Liver (tissue), 9 donors: ENCODE results near the gene ACTN3. TPM values are rescaled to one million over a fixed set of nuclear protein-coding genes. Genes with fewer than 3 reads are reported as not detected.

Source experiments
- DNase-seq: peaks from one replicate; pipeline ENCODE4 v3.0.0-alpha.2; 2017; ENCODE audit warnings: low spot score
- H3K27ac ChIP-seq, 2 donors: one replicate each; pipeline ENCODE4 v1.7.0; 2013; ENCODE audit warnings: inconsistent platforms in 2 of 2, low read length in 2 of 2, control low read depth in 1 of 2, low read depth in 1 of 2, mild to moderate bottlenecking in 1 of 2
- H3K27me3 ChIP-seq, 4 donors: one replicate each; pipeline versions ENCODE4 v1.6.1 to v1.7.0; 2013; ENCODE audit warnings: low read length in 3 of 4, inconsistent platforms in 1 of 4, mild to moderate bottlenecking in 1 of 4, moderate library complexity in 1 of 4; ENCODE audit not compliant: control insufficient read depth in 4 of 4, insufficient read depth in 4 of 4
- H3K36me3 ChIP-seq, 4 donors: one replicate each; pipeline versions ENCODE4 v1.6.1 to v1.7.0; 2013; ENCODE audit warnings: low read length in 3 of 4, mild to moderate bottlenecking in 3 of 4, low read depth in 1 of 4, moderate library complexity in 1 of 4; ENCODE audit not compliant: control insufficient read depth in 4 of 4, insufficient read depth in 3 of 4
- H3K4me1 ChIP-seq, 4 donors: one replicate each; pipeline versions ENCODE4 v1.6.1 to v1.7.0; 2013; ENCODE audit warnings: low read length in 3 of 4, mild to moderate bottlenecking in 3 of 4, moderate library complexity in 1 of 4; ENCODE audit not compliant: control insufficient read depth in 4 of 4, insufficient read depth in 4 of 4
- H3K4me3 ChIP-seq, 3 donors: one replicate each; pipeline versions ENCODE4 v1.6.1 to v1.7.0; 2013; ENCODE audit warnings: low read length in 3 of 3, control low read depth in 1 of 3, low read depth in 1 of 3, mild to moderate bottlenecking in 1 of 3
- H3K9ac ChIP-seq, 2 donors: one replicate each; pipeline ENCODE4 v1.7.0; 2013; ENCODE audit warnings: low read length in 2 of 2, mild to moderate bottlenecking in 2 of 2, moderate library complexity in 2 of 2, control low read depth in 1 of 2, low read depth in 1 of 2
- H3K9me3 ChIP-seq, 4 donors: one replicate each; pipeline versions ENCODE4 v1.6.1 to v1.7.0; 2013; ENCODE audit warnings: low read length in 3 of 4; ENCODE audit not compliant: control insufficient read depth in 4 of 4
- ATF3 ChIP-seq: IDR thresholded peaks from 2 replicates; pipeline ENCODE4 v1.6.1; 2016; ENCODE audit warnings: antibody characterized with exemption
- EGR1 ChIP-seq, 2 donors: IDR thresholded peaks; 2 replicates each; pipeline ENCODE4 v1.6.1; 2016 to 2018; ENCODE audit warnings: antibody characterized with exemption in 2 of 2, low read depth in 2 of 2
- FOXA1 ChIP-seq: IDR thresholded peaks from 2 replicates; pipeline ENCODE4 v1.6.1; 2016; ENCODE audit warnings: antibody characterized with exemption
- FOXA2 ChIP-seq: IDR thresholded peaks from 2 replicates; pipeline ENCODE4 v1.6.1; 2016; ENCODE audit warnings: antibody characterized with exemption
- GABPA ChIP-seq, 2 donors: IDR thresholded peaks in 1 of 2; conservative IDR thresholded peaks in 1 of 2; 2 replicates each; pipeline ENCODE4 v1.6.1; 2016; ENCODE audit warnings: antibody characterized with exemption in 2 of 2, mild to moderate bottlenecking in 1 of 2, moderate library complexity in 1 of 2
- HNF4A ChIP-seq, 2 donors: conservative IDR thresholded peaks; 2 replicates each; pipeline ENCODE4 v1.6.1; 2016; ENCODE audit warnings: antibody characterized with exemption in 2 of 2, mild to moderate bottlenecking in 2 of 2
- HNF4G ChIP-seq: IDR thresholded peaks from 2 replicates; pipeline ENCODE4 v1.6.1; 2016; ENCODE audit warnings: antibody characterized with exemption
- JUND ChIP-seq, 2 donors: IDR thresholded peaks; 2 replicates each; pipeline ENCODE4 v1.6.1; 2016; ENCODE audit warnings: antibody characterized with exemption in 2 of 2
- MAX ChIP-seq: IDR thresholded peaks from 2 replicates; pipeline ENCODE4 v1.6.1; 2016; ENCODE audit warnings: antibody characterized with exemption
- NR2F2 ChIP-seq: IDR thresholded peaks from 2 replicates; pipeline ENCODE4 v1.6.1; 2016; ENCODE audit warnings: antibody characterized with exemption
- RAD21 ChIP-seq, 2 donors: IDR thresholded peaks; 2 replicates each; pipeline ENCODE4 v1.6.1; 2016; ENCODE audit warnings: antibody characterized with exemption in 2 of 2, mild to moderate bottlenecking in 2 of 2
- RXRA ChIP-seq, 2 donors: IDR thresholded peaks; 2 replicates each; pipeline ENCODE4 v1.6.1; 2017 to 2018; ENCODE audit warnings: antibody characterized with exemption in 2 of 2, mild to moderate bottlenecking in 1 of 2
- SP1 ChIP-seq: IDR thresholded peaks from 2 replicates; pipeline ENCODE4 v1.6.1; 2018; ENCODE audit warnings: antibody characterized with exemption, mild to moderate bottlenecking
- TAF1 ChIP-seq: conservative IDR thresholded peaks from 2 replicates; pipeline ENCODE4 v1.6.1; 2016; ENCODE audit warnings: antibody characterized with exemption, mild to moderate bottlenecking
- YY1 ChIP-seq: IDR thresholded peaks from 2 replicates; pipeline ENCODE4 v1.6.1; 2016; ENCODE audit warnings: antibody characterized with exemption, mild to moderate bottlenecking
- ZBTB33 ChIP-seq: IDR thresholded peaks from 2 replicates; pipeline ENCODE4 v1.6.1; 2016; ENCODE audit warnings: antibody characterized with exemption
- WGBS: extraction: QIAGEN DNeasy Blood & Tissue Kit; methylation state at CpG from one replicate; pipeline ENCODE4 v1.1.7; 2013; 5-methylcytosine and 5-hydroxymethylcytosine counted together
- polyA plus RNA-seq, 2 donors: library from polyadenylated mRNA; stranded (reverse) in 1 of 2; unstranded in 1 of 2; fragments of 200-250 nt in 1 of 2; fragments of >200 nt in 1 of 2; fragmentation: Nextera tagmentation in 1 of 2; extraction: Ambion mirVana in 1 of 2; gene quantifications; one replicate each; pipeline versions ENCODE4 v1.2.1 to v1.2.3, GENCODE V29; 2013 to 2015
- total RNA-seq, 2 donors: library from RNA; depleted of rRNA; stranded (reverse); fragments of >200 nt; gene quantifications; one replicate each; pipeline ENCODE4 v1.2.3, GENCODE V29; 2014
- TF ChIP-seq, protein P1 (sequence below): IDR thresholded peaks from 2 replicates; pipeline ENCODE4 v1.6.1; 2016; ENCODE audit warnings: antibody characterized with exemption, mild to moderate bottlenecking
- TF ChIP-seq, protein P2 (sequence below): fragments of 150-350 bp; IDR thresholded peaks from 2 replicates; pipeline ENCODE4 v1.5.1; 2017; ENCODE audit warnings: improper control_type of control experiment, low read depth, low read length; ENCODE audit not compliant: missing input control
- donor health status: healthy.
- donor health status: healthy.
- donor health status: healthy.
- donor health status: healthy.
- donor health status: healthy.

Gene ACTN3
- total and polyA plus RNA-seq, 4 donors = not detected

DNA sequence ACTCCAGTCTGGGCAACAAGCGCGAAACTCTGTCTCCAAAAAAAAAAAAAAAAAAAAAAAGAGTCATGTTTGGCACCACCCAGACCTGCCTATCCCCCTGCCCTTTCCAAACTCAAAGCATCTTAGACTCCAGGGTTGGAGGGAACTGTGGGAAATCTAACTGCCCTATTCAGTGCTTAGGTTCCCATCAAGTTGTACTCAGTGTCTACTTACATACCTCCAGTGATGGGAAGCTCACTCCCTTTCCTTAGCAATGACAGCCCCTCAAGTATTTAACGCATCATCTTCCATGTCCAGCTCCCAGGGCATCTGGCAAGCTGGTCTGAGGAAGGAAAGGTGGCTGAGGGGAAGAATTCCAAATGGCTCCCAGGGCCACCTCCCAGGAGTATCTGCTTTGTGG, 3.0 kb downstream of the ACTN3 start:
- H3K9ac ChIP-seq = no peak overlapping the region

DNA sequence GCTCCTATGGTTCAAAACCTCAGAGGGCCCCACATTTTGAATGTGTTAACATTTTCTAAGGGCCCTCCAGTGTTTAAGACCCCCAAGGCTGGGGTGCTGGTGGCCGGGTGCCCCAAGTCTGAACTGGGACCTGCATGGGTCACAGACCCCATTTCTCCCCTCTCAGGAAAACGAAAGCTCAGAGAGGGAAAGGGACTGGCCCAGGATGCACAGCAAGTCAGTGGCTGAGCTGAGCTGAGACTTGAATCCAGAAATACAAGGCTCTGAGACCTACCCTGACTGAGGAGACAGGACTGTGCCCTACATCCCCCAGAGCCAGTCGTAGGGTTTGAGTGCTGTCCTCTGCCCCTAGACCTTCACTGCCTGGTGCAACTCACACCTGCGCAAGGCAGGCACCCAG, 4.2 kb downstream of the ACTN3 start:
- peaks cover 0 to 5% (median 3%) of the 10 kb centered on the region in 4 donors for H3K4me1 ChIP-seq
- no peaks in the 10 kb centered on the region for H3K36me3 ChIP-seq
- H3K27ac ChIP-seq = no peak overlapping the region
- WGBS = 86% methylated on average over 4 of the region's 4 CpGs
- H3K9ac ChIP-seq = no peak overlapping the region
- DNase-seq = no peak
- no peak overlapping the region for H3K4me3 ChIP-seq
- H3K9me3 ChIP-seq = no peaks in the 10 kb centered on the region
- no peaks in the 10 kb centered on the region for H3K27me3 ChIP-seq
- TF ChIP-seq FOXA1 (no peak), HNF4A (conservative IDR thresholded peaks at IDR 0.05) (no peak), MAX (no peak), EGR1 (IDR thresholded peaks at IDR 0.05; ENCODE audit: low read depth in 2 of 2) (no peak), ATF3 (no peak), RXRA (IDR thresholded peaks at IDR 0.05) (no peak), RAD21 (IDR thresholded peaks at IDR 0.05) (no peak), TAF1 (no peak), SP1 (no peak), FOXA2 (no peak), HNF4G (no peak), YY1 (no peak), JUND (IDR thresholded peaks at IDR 0.05) (no peak), NR2F2 (no peak), GABPA (IDR thresholded peaks at IDR 0.05 in 1 of 2, conservative IDR thresholded peaks at IDR 0.05 in 1 of 2) (no peak), ZBTB33 (no peak)
- TF ChIP-seq, protein P1, sequence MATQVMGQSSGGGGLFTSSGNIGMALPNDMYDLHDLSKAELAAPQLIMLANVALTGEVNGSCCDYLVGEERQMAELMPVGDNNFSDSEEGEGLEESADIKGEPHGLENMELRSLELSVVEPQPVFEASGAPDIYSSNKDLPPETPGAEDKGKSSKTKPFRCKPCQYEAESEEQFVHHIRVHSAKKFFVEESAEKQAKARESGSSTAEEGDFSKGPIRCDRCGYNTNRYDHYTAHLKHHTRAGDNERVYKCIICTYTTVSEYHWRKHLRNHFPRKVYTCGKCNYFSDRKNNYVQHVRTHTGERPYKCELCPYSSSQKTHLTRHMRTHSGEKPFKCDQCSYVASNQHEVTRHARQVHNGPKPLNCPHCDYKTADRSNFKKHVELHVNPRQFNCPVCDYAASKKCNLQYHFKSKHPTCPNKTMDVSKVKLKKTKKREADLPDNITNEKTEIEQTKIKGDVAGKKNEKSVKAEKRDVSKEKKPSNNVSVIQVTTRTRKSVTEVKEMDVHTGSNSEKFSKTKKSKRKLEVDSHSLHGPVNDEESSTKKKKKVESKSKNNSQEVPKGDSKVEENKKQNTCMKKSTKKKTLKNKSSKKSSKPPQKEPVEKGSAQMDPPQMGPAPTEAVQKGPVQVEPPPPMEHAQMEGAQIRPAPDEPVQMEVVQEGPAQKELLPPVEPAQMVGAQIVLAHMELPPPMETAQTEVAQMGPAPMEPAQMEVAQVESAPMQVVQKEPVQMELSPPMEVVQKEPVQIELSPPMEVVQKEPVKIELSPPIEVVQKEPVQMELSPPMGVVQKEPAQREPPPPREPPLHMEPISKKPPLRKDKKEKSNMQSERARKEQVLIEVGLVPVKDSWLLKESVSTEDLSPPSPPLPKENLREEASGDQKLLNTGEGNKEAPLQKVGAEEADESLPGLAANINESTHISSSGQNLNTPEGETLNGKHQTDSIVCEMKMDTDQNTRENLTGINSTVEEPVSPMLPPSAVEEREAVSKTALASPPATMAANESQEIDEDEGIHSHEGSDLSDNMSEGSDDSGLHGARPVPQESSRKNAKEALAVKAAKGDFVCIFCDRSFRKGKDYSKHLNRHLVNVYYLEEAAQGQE = no peak
- TF ChIP-seq, protein P2, sequence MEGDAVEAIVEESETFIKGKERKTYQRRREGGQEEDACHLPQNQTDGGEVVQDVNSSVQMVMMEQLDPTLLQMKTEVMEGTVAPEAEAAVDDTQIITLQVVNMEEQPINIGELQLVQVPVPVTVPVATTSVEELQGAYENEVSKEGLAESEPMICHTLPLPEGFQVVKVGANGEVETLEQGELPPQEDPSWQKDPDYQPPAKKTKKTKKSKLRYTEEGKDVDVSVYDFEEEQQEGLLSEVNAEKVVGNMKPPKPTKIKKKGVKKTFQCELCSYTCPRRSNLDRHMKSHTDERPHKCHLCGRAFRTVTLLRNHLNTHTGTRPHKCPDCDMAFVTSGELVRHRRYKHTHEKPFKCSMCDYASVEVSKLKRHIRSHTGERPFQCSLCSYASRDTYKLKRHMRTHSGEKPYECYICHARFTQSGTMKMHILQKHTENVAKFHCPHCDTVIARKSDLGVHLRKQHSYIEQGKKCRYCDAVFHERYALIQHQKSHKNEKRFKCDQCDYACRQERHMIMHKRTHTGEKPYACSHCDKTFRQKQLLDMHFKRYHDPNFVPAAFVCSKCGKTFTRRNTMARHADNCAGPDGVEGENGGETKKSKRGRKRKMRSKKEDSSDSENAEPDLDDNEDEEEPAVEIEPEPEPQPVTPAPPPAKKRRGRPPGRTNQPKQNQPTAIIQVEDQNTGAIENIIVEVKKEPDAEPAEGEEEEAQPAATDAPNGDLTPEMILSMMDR = no peak

More for the DNA sequence above, 3.0 kb downstream of the ACTN3 start:
- no peak for DNase-seq
- 97% methylated on average over 3 of the region's 3 CpGs for WGBS
- H3K9me3 ChIP-seq = no peaks in the 10 kb centered on the region
- no peak overlapping the region for H3K27ac ChIP-seq
- peaks cover 4 to 8% (median 6%) of the 10 kb centered on the region in 4 donors for H3K4me1 ChIP-seq
- TF ChIP-seq MAX (no peak), SP1 (no peak), YY1 (no peak), HNF4A (conservative IDR thresholded peaks at IDR 0.05) (no peak), RAD21 (IDR thresholded peaks at IDR 0.05) (no peak), EGR1 (IDR thresholded peaks at IDR 0.05; ENCODE audit: low read depth in 2 of 2) (no peak), JUND (IDR thresholded peaks at IDR 0.05) (no peak), TAF1 (no peak), FOXA2 (no peak)
- TF ChIP-seq, protein P2 = no peak
- H3K4me3 ChIP-seq = no peak overlapping the region
- no peaks in the 10 kb centered on the region for H3K36me3 ChIP-seq
- no peaks in the 10 kb centered on the region for H3K27me3 ChIP-seq
